H9 (cell line): Measurements from ENCODE around the gene EDNRA. TPM values are rescaled to one million over a fixed set of nuclear protein-coding genes. Genes with fewer than 3 reads are reported as not detected.

Experiments used
- DNase-seq: peaks from one replicate; pipeline ENCODE4 v3.0.0-alpha.2; 2017
- H2AFZ ChIP-seq: one replicate; pipeline ENCODE4 v1.6.1; 2013; ENCODE audit warnings: mild to moderate bottlenecking, low read length, control low read depth, moderate library complexity
- H2AK5ac ChIP-seq: 2 replicates; pipeline ENCODE4 v1.6.1; 2013; ENCODE audit warnings: low read length, control low read depth, mixed read lengths; ENCODE audit not compliant: insufficient read length
- H2BK120ac ChIP-seq: one replicate; pipeline ENCODE4 v1.6.1; 2013; ENCODE audit warnings: low read depth, mild to moderate bottlenecking, low read length, control low read depth, inconsistent platforms; ENCODE audit not compliant: poor library complexity, severe bottlenecking
- H2BK12ac ChIP-seq: 2 replicates; pipeline ENCODE4 v1.6.1; 2013; ENCODE audit warnings: low read length, control low read depth, mixed read lengths, low read depth; ENCODE audit not compliant: insufficient read length
- H2BK15ac ChIP-seq: 2 replicates; pipeline ENCODE4 v1.6.1; 2013; ENCODE audit warnings: low read depth, low read length, control low read depth
- H2BK20ac ChIP-seq: one replicate; pipeline ENCODE4 v1.6.1; 2013; ENCODE audit warnings: low read depth, mild to moderate bottlenecking, low read length, control low read depth, inconsistent platforms; ENCODE audit not compliant: poor library complexity, severe bottlenecking
- H2BK5ac ChIP-seq: 2 replicates; pipeline ENCODE4 v1.6.1; 2013; ENCODE audit warnings: low read length, control low read depth, mixed read lengths; ENCODE audit not compliant: insufficient read length
- H3K14ac ChIP-seq: 2 replicates; pipeline ENCODE4 v1.6.1; 2013; ENCODE audit warnings: low read length, control low read depth; ENCODE audit not compliant: insufficient read depth
- H3K18ac ChIP-seq: 2 replicates; pipeline ENCODE4 v1.6.1; 2013; ENCODE audit warnings: low read depth, mild to moderate bottlenecking, mixed read lengths, low read length, control low read depth; ENCODE audit not compliant: insufficient read length
- H3K23ac ChIP-seq: 2 replicates; pipeline ENCODE4 v1.6.1; 2013; ENCODE audit warnings: low read length, control low read depth, mixed read lengths, low read depth; ENCODE audit not compliant: insufficient read length
- H3K23me2 ChIP-seq: 2 replicates; pipeline ENCODE4 v1.6.1; 2013; ENCODE audit warnings: low read depth, mild to moderate bottlenecking, mixed read lengths, low read length, control low read depth; ENCODE audit not compliant: insufficient read length, poor library complexity, severe bottlenecking
- H3K27ac ChIP-seq: 2 replicates; pipeline ENCODE4 v1.5.1; 2013; ENCODE audit warnings: low read length, control low read depth, mixed read lengths, low read depth; ENCODE audit not compliant: insufficient read length
- H3K27me3 ChIP-seq: 2 replicates; pipeline ENCODE4 v1.6.1; 2013; ENCODE audit warnings: low read length, control low read depth, inconsistent platforms; ENCODE audit not compliant: insufficient read depth
- H3K4ac ChIP-seq: 2 replicates; pipeline ENCODE4 v1.6.1; 2013; ENCODE audit warnings: low read depth, mild to moderate bottlenecking, control low read depth, inconsistent platforms, low read length, moderate library complexity
- H3K4me1 ChIP-seq: 2 replicates; pipeline ENCODE4 v1.6.1; 2013; ENCODE audit warnings: low read length, control low read depth, inconsistent platforms; ENCODE audit not compliant: insufficient read depth
- H3K4me2 ChIP-seq: 2 replicates; pipeline ENCODE4 v1.6.1; 2013; ENCODE audit warnings: low read length, control low read depth, mixed read lengths; ENCODE audit not compliant: insufficient read length, insufficient read depth
- H3K56ac ChIP-seq: 2 replicates; pipeline ENCODE4 v1.6.1; 2013; ENCODE audit warnings: low read depth, mild to moderate bottlenecking, mixed read lengths, low read length, control low read depth; ENCODE audit not compliant: insufficient read length
- H3K79me1 ChIP-seq: 2 replicates; pipeline ENCODE4 v1.6.1; 2013; ENCODE audit warnings: low read depth, mild to moderate bottlenecking, moderate library complexity, low read length, control low read depth, inconsistent platforms; ENCODE audit not compliant: insufficient read depth, poor library complexity, severe bottlenecking
- H3K79me2 ChIP-seq: 2 replicates; pipeline ENCODE4 v1.6.1; 2013; ENCODE audit warnings: low read length, control low read depth, inconsistent platforms; ENCODE audit not compliant: insufficient read depth
- H3K9ac ChIP-seq: 2 replicates; pipeline ENCODE4 v1.6.1; 2013; ENCODE audit warnings: low read length, control low read depth, mixed read lengths; ENCODE audit not compliant: insufficient read length; ENCODE audit errors: extremely low read depth
- H3K9me3 ChIP-seq: one replicate; pipeline ENCODE4 v1.6.1; 2013; ENCODE audit warnings: low read depth, low read length, inconsistent platforms; ENCODE audit not compliant: control insufficient read depth
- H3T11ph ChIP-seq: one replicate; pipeline ENCODE4 v1.6.1; 2013; ENCODE audit warnings: mild to moderate bottlenecking, low read length, control low read depth, inconsistent platforms
- H4K20me1 ChIP-seq: one replicate; pipeline ENCODE4 v1.6.1; 2013; ENCODE audit not compliant: control insufficient read depth, insufficient read length, insufficient read depth
- H4K5ac ChIP-seq: 2 replicates; pipeline ENCODE4 v1.6.1; 2013; ENCODE audit warnings: low read depth, mild to moderate bottlenecking, mixed read lengths, low read length, control low read depth; ENCODE audit not compliant: insufficient read length
- H4K8ac ChIP-seq: replicated peaks from 2 replicates; pipeline ENCODE4 v1.6.1; 2013; ENCODE audit warnings: low read length, control low read depth, mixed read lengths, low read depth; ENCODE audit not compliant: insufficient read length
- H4K91ac ChIP-seq: 2 replicates; pipeline ENCODE4 v1.6.1; 2013; ENCODE audit warnings: low read depth, mild to moderate bottlenecking, moderate library complexity, mixed read lengths, low read length, control low read depth; ENCODE audit not compliant: insufficient read length
- H3K27ac Mint-ChIP-seq, 3 experiments: 2 replicates in 2 of 3; 3 replicates in 1 of 3; pipeline ENCODE4 v1.8.0; 2020 to 2021; ENCODE audit warnings: mixed read lengths in 3 of 3, mild to moderate bottlenecking in 1 of 3, moderate library complexity in 1 of 3
- H3K27me3 Mint-ChIP-seq: 2 replicates; pipeline ENCODE4 v1.8.0; 2021; ENCODE audit warnings: low read depth, mild to moderate bottlenecking, moderate library complexity, mixed read lengths
- H3K36me3 Mint-ChIP-seq, 3 experiments: 2 replicates in 2 of 3; 3 replicates in 1 of 3; pipeline ENCODE4 v1.8.0; 2020 to 2021; ENCODE audit warnings: low read depth in 3 of 3, mixed read lengths in 3 of 3; ENCODE audit not compliant: insufficient read depth in 1 of 3
- H3K4me1 Mint-ChIP-seq, 2 experiments: 2 replicates each; pipeline ENCODE4 v1.8.0; 2020; ENCODE audit warnings: mixed read lengths in 2 of 2
- H3K4me3 Mint-ChIP-seq, 2 experiments: 2 replicates in 1 of 2; 3 replicates in 1 of 2; pipeline ENCODE4 v1.8.0; 2020 to 2021; ENCODE audit warnings: mild to moderate bottlenecking in 2 of 2, mixed read lengths in 2 of 2, moderate library complexity in 1 of 2
- H3K9me3 Mint-ChIP-seq, 2 experiments: 2 replicates in 1 of 2; 3 replicates in 1 of 2; pipeline ENCODE4 v1.8.0; 2020; ENCODE audit warnings: mild to moderate bottlenecking in 2 of 2, mixed read lengths in 2 of 2, moderate library complexity in 1 of 2
- WGBS: extraction: QIAGEN DNeasy Blood & Tissue Kit; methylation state at CpG from one replicate; pipeline ENCODE4 v1.1.7; 2013; ENCODE audit warnings: missing lambda C conversion rate, low lambda C conversion rate, mixed read lengths; ENCODE audit not compliant: insufficient read length; ENCODE audit errors: extremely low coverage; 5-methylcytosine and 5-hydroxymethylcytosine counted together
- total RNA-seq: library from RNA; stranded (reverse); gene quantifications from 2 replicates; pipeline ENCODE4 v1.2.1, GENCODE V29; 2021
- TF ChIP-seq, protein P1 (sequence below): fragments of 200-600 bp; sonication (generic); conservative IDR thresholded peaks from 3 replicates; pipeline ENCODE4 v1.8.0; 2021; ENCODE audit warnings: antibody characterized with exemption, mild to moderate bottlenecking

Gene EDNRA
- total RNA-seq, 1 experiment from 2014 or later, result 1.6 TPM

DNA sequence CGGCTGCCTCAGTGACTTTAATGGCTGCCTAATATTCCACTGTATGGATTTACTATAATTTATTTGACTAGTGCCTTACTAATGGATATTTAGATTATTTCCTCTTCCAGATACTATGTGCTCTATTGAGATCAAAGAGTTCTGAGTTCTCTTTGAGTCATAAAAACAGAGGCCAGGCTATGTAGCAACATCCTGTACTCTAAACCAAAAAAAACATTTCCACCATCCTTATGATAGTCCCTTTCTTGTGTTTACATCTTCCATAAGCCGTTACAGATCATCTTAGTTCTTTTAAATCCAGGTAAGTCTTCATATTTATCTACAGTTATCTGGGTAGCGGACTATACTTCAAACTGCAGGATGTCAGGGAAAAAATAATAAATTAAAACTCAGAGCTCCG is 79.7 kb downstream of the EDNRA start:
- Histone ChIP-seq H2BK5ac (no peak overlapping the region), H3K27me3 (no peaks in the 10 kb centered on the region), H3K27ac (no peak overlapping the region), H4K20me1 (peaks cover 3% of the 10 kb centered on the region), H3K9ac (no peak overlapping the region), H3K4me1 (no peaks in the 10 kb centered on the region), H4K5ac (no peak overlapping the region), H3K18ac (no peak overlapping the region), H2BK15ac (no peak overlapping the region), H3K23me2 (no peaks in the 10 kb centered on the region), H2AFZ (no peak overlapping the region), H3K9me3 (no peaks in the 10 kb centered on the region), H3K4ac (no peak overlapping the region), H3K79me2 (no peaks in the 10 kb centered on the region), H2BK120ac (no peak overlapping the region), H3K14ac (no peak overlapping the region), H2BK20ac (no peak overlapping the region), H3K56ac (no peak overlapping the region), H3K79me1 (no peaks in the 10 kb centered on the region), H4K8ac (no peak overlapping the region), H3K23ac (no peak overlapping the region), H4K91ac (no peak overlapping the region), H3K4me2 (no peak overlapping the region), H2BK12ac (no peak overlapping the region), H2AK5ac (no peak overlapping the region), H3T11ph (no peak overlapping the region)
- TF ChIP-seq, protein P1, sequence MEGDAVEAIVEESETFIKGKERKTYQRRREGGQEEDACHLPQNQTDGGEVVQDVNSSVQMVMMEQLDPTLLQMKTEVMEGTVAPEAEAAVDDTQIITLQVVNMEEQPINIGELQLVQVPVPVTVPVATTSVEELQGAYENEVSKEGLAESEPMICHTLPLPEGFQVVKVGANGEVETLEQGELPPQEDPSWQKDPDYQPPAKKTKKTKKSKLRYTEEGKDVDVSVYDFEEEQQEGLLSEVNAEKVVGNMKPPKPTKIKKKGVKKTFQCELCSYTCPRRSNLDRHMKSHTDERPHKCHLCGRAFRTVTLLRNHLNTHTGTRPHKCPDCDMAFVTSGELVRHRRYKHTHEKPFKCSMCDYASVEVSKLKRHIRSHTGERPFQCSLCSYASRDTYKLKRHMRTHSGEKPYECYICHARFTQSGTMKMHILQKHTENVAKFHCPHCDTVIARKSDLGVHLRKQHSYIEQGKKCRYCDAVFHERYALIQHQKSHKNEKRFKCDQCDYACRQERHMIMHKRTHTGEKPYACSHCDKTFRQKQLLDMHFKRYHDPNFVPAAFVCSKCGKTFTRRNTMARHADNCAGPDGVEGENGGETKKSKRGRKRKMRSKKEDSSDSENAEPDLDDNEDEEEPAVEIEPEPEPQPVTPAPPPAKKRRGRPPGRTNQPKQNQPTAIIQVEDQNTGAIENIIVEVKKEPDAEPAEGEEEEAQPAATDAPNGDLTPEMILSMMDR, result no peak
- no peak overlapping the region for H3K27ac Mint-ChIP-seq
- no peaks in the 10 kb centered on the region for H3K4me1 Mint-ChIP-seq
- no peak for DNase-seq
- no CpG with 5 or more reads among the region's 4 CpGs for WGBS
- no peaks in the 10 kb centered on the region for H3K36me3 Mint-ChIP-seq
- no peak overlapping the region for H3K4me3 Mint-ChIP-seq
- no peaks in the 10 kb centered on the region; the same call in 1 of the 2 replicates for H3K27me3 Mint-ChIP-seq
- H3K9me3 Mint-ChIP-seq, result peaks cover 0 to 2% of the 10 kb centered on the region in 2 experiments; a peak in 3 of 5 replicates
